ENCODE data around the gene TWIST1. TPM values are rescaled to one million over a fixed set of nuclear protein-coding genes. Genes with fewer than 3 reads are reported as not detected.

TWIST1 gene
- total RNA-seq, 3 donors from 2014 or later = 0.36 to 1.3 TPM; not detected in 1

- no peaks in the 10 kb centered on the region for H3K9me3 ChIP-seq
- ATAC-seq = no peak
- intact Hi-C loops (cut with DNase I, micrococcal nuclease) = no loop called here
- no peak for TF ChIP-seq CTCF (IDR thresholded peaks at IDR 0.05)
- H3K4me1 ChIP-seq (ENCODE audit: low read depth) = no peaks in the 10 kb centered on the region
- no peak for DNase-seq
- H3K36me3 ChIP-seq (ENCODE audit: low read depth) = no peaks in the 10 kb centered on the region
- no peak overlapping the region for H3K4me3 ChIP-seq
These were observed 26.6 kb upstream of the TWIST1 start for GRCh38 chr7:19143881-19144574.

- intact Hi-C loops (cut with DNase I, micrococcal nuclease) = no loop called here
- DNase-seq = no peak
- Histone ChIP-seq H3K9me3 (no peaks in the 10 kb centered on the region), H3K36me3 (ENCODE audit: low read depth) (no peaks in the 10 kb centered on the region), H3K4me1 (ENCODE audit: low read depth) (no peaks in the 10 kb centered on the region), H3K4me3 (no peak overlapping the region)
- ATAC-seq = no peak
- no peak for TF ChIP-seq CTCF (IDR thresholded peaks at IDR 0.05)
These were observed 22.4 kb upstream of the TWIST1 start for GRCh38 chr7:19139706-19140327.

DNA sequence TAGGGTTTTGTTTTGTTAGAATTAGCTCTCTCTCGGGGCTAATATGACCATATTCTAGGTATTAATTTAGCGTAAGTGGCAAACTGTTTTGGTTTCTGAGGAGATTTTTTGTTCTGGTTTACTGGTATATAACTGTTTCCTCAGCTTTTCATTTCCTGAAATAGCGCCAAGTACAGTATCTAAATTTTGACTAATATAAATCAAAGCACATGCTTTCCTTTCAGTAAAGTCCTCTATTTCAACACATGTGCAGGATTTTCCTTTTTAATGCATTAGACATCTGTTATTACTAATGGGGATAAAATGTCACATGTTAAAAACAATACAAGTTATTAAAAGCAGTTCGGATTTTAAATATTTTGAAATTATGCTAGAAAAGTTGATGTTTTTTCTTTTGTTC, 16.4 kb upstream of the TWIST1 start:
- H3K9me3 ChIP-seq = no peaks in the 10 kb centered on the region
- H3K4me1 ChIP-seq (ENCODE audit: low read depth) = no peaks in the 10 kb centered on the region
- intact Hi-C loops (cut with DNase I, micrococcal nuclease) = no loop called here
- ATAC-seq (no peak), DNase-seq (no peak)
- TF ChIP-seq CTCF (IDR thresholded peaks at IDR 0.05) = no peak
- H3K36me3 ChIP-seq (ENCODE audit: low read depth) = no peaks in the 10 kb centered on the region
- H3K4me3 ChIP-seq = no peak overlapping the region

DNA sequence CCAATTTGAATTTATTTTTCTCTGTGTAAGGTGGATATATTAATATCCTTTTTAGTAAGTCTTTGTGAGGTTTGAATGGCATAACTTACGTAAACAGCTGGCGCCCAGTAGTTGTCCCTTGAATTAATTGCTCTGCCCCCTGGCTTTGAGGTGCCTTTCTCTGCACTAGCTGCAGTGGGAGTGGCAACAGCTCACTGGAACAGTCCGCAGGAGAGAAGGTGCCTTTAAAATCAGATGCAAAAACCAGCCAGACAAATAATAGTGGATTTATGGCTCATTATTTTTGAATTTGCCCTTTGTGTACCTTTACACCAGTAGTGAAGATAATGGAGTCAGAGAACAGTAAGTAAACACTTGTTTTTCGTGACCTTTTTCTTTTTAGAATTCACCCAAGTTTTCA, 16.0 kb upstream of the TWIST1 start:
- Histone ChIP-seq H3K4me1 (ENCODE audit: low read depth) (no peaks in the 10 kb centered on the region), H3K36me3 (ENCODE audit: low read depth) (no peaks in the 10 kb centered on the region), H3K4me3 (no peak overlapping the region), H3K9me3 (no peaks in the 10 kb centered on the region)
- ATAC-seq (no peak), DNase-seq (no peak)
- intact Hi-C loops (cut with DNase I, micrococcal nuclease) = no loop called here
- TF ChIP-seq CTCF (IDR thresholded peaks at IDR 0.05) = no peak

DNA sequence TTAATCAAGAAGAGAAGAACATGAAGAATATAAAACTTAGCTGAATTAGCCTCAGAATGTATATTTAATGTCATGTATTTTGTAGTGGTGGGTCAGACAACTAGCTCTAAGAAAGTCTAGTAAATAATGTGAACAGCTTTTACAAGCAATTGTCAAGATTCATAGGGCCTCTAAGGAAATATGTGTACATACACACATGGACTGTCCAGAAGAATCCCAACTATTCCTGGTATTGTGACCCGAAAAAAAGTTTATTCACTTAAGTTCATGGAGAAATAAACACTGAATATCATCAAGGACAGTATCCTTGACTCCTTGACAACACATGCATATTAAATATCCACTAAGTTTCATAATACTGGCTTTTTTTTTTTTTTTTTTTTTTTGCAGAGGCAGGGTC, 11.4 kb upstream of the TWIST1 start:
- no peak for ATAC-seq
- Histone ChIP-seq H3K36me3 (ENCODE audit: low read depth) (no peaks in the 10 kb centered on the region), H3K9me3 (no peaks in the 10 kb centered on the region), H3K4me1 (ENCODE audit: low read depth) (no peaks in the 10 kb centered on the region), H3K4me3 (no peak overlapping the region)
- no peak for TF ChIP-seq CTCF (IDR thresholded peaks at IDR 0.05)
- DNase-seq = no peak
- intact Hi-C loops (cut with DNase I, micrococcal nuclease) = no loop called here
